ENCODE measurements around the gene IGF2. TPM values are rescaled to one million over a fixed set of nuclear protein-coding genes. Genes with fewer than 3 reads are reported as not detected.

The IGF2 gene
- total and polyA plus RNA-seq, 10 of the 15 experiments (the other 5 are each of a cell fraction or from before 2014, with no cell fraction given), result 0.41 TPM; not detected in 9

DNA sequence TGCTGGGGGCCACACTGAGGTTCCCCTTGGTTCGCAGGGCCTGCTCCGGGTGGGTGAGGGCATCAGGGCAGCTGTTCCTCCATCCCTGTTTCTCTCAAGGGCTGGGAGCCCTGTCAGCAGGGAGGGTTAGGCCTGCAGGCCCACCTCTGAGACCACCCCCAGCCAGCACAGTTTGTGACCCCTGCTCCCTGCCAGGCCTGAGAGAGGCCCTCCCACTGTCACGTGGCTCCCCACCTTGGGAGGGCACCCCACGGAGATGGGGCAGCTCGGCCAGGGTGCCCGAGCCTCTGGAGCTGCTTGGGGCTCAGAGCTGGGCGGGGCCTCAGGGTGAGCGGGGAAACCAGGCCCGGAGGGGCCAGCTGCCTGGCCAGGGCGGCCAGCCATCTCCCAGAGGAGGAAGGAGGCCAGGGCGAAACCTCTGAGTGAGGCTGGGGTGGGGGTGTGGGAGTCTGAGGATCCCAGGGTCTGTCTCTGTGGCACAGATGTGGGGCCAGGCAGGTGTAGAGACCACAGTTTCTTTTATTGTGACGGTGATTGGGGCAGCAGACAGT is 24.3 kb upstream of the IGF2 start (continued):
- TF ChIP-seq RELB (IDR thresholded peaks at IDR 0.05; ENCODE audit: low read depth) (no peak), RAD21 (IDR thresholded peaks at IDR 0.05; ENCODE audit: insufficient read depth, low read depth, low read length) (no peak), BCL11A (IDR thresholded peaks at IDR 0.05; ENCODE audit: low read depth, low read length) (no peak), BACH1 (IDR thresholded peaks at IDR 0.05; ENCODE audit: borderline replicate concordance) (no peak), EZH2 (IDR thresholded peaks at IDR 0.05; ENCODE audit: borderline replicate concordance, control insufficient read depth, low read depth, low read length) (no peak), HDAC2 (IDR thresholded peaks at IDR 0.05) (no peak)

DNA sequence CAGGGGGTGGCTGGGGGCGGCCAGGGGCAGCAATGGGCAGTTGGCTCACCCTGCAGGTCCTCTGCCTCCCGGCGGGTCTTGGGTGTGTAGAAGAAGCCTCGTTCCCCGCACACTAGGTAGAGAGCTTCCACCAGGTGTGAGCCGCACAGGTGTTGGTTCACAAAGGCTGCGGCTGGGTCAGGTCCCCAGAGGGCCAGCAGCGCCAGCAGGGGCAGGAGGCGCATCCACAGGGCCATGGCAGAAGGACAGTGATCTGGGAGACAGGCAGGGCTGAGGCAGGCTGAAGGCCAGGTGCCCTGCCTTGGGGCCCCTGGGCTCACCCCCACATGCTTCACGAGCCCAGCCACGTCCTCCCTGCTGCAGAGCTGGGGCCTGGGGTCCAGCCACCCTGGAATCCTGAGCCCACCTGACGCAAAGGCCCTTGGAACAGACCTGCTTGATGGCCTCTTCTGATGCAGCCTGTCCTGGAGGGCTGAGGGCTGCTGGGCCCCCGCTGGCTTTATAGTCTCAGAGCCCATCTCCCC is 21.6 kb upstream of the IGF2 start, which contains the start of gene INS:
Gene INS (minus strand): TSS at position 474 of the 524 bp plus-strand sequence. CDS start 238 bp downstream, at position 236.
- H3K27me3 ChIP-seq (replicated peaks in 1 of 2; ENCODE audit: control insufficient read depth in 2 of 2, insufficient read depth in 2 of 2, low read length in 1 of 2), result no peaks in the 10 kb centered on the region
- TF ChIP-seq HCFC1 (IDR thresholded peaks at IDR 0.05; ENCODE audit: low read length), result no peak
- no peak for TF ChIP-seq PKNOX1 (IDR thresholded peaks at IDR 0.05)
- no peak for TF ChIP-seq ZNF274 (IDR thresholded peaks at IDR 0.05; ENCODE audit: insufficient read depth, insufficient read length)
- no peak for TF ChIP-seq KLF5 (IDR thresholded peaks at IDR 0.05; ENCODE audit: partially characterized antibody)
- TF ChIP-seq MTA2 (IDR thresholded peaks at IDR 0.05; ENCODE audit: low read depth), result no peak
- no peak for TF ChIP-seq ZZZ3 (IDR thresholded peaks at IDR 0.05; ENCODE audit: control insufficient read depth, insufficient read length, low read depth)
- no peak for TF ChIP-seq CEBPB (IDR thresholded peaks at IDR 0.05; ENCODE audit: borderline replicate concordance in 1 of 2, low read depth in 2 of 2, low read length in 2 of 2)
- TF ChIP-seq DPF2 (IDR thresholded peaks at IDR 0.05), result no peak

More for the DNA sequence above, 21.6 kb upstream of the IGF2 start, which contains the start of gene INS:
- Histone ChIP-seq H3K27ac (ENCODE audit: control insufficient read depth, insufficient read depth) (no peak within 1 kb of the TSS), H4K20me1 (ENCODE audit: control insufficient read depth, insufficient read depth) (no peaks in the 10 kb centered on the region), H3K4me2 (ENCODE audit: control insufficient read depth, insufficient read depth) (no peak within 1 kb of the TSS), H3K4me1 (ENCODE audit: control insufficient read depth, insufficient read depth, low read length) (no peaks in the 10 kb centered on the region), H2AFZ (ENCODE audit: control insufficient read depth, low read depth, low read length) (no peak within 1 kb of the TSS), H3K79me2 (ENCODE audit: control insufficient read depth, insufficient read depth, low read length) (no peaks in the 10 kb centered on the region), H3K36me3 (ENCODE audit: control insufficient read depth in 2 of 2, insufficient read depth in 2 of 2, low read length in 1 of 2) (no peaks in the 10 kb centered on the region), H3K9me3 (replicated peaks; ENCODE audit: control insufficient read depth, insufficient read depth, low read length) (no peaks in the 10 kb centered on the region), H3K4me3 (no peak within 1 kb of the TSS), H3K9ac (ENCODE audit: control insufficient read depth, insufficient read depth, low read length) (no peak within 1 kb of the TSS)
- ChIA-PET CTCF (interaction anchor here (0.9 to 1.3 kb wide), 2 partner anchors 10 to 11 kb away, joined by 3 read pairs; no protein-coding TSS in a partner anchor), RAD21 (ENCODE audit: unreplicated experiment) (no interaction called here), SMC1A (ENCODE audit: uncharacterized antibody, unreplicated experiment) (no interaction called here), POLR2A (no interaction called here)
- ATAC-seq (no peak), DNase-seq (ENCODE audit: low read depth, low spot score) (no peak), FAIRE-seq (no peak)
- WGBS (ENCODE audit: insufficient coverage, insufficient replicate concordance, low lambda C conversion rate, missing lambda C conversion rate), result 12% methylated on average over 12 of the region's 13 CpGs
- intact Hi-C loops (cut with micrococcal nuclease; ENCODE audit: unreplicated experiment) (no loop called here), in situ Hi-C loops (cut with MboI) (no loop called here)
- no TSS peak for BruUV-seq (replicated peaks)

All from GM12878 (cell line).